Activated CD4-positive, alpha-beta T cell treated with anti-CD3 and anti-CD28 coated beads for 24 hours (primary cell): Measurements from ENCODE around the gene PHACTR3.

Experiments used
- DNase-seq, 2 donors: peaks; one replicate each; pipeline ENCODE4 v3.0.0-alpha.2; 2020; ENCODE audit warnings: low read depth in 2 of 2

The PHACTR3 gene

DNA sequence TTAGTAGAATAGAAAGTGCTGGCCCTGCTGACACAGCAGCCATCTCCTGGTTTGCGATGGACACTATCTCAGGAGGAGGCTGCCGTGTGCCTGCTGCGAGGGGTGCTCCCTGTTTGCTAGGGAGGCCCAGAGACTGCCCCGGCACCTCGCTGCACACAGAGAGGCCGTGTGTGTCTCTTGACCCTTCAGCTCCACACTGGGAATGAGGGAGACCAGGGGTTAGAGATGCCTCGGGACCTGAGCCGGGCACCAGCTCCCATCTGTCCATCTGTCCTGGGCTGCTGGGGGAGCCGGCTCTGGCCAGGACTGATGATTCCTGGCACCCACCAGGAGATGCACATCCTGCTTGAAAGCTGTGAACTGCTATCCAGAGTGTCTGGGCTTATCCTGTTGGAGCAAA lies 18.2 kb downstream of the PHACTR3 start:
- no peak for DNase-seq

DNA sequence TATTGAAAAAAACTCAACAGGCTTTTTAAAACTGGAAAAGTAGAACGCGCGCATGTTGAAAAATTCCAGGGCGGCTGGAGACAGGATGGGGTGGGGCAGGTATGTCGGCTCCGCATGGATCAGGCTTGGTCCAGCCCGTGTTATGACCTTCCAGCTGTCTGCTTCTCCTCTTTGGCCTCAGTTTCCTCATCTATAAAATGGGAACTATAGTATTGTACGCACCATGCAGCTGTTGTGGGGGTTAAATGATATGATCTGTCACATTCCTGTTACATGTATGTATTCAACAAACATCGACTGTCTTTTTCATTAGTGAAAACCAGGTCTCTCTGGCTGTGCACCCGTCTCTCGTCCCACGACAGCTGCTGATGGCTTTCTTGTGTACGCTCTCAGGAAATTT lies 18.8 kb downstream of the PHACTR3 start:
- no peak for DNase-seq

DNA sequence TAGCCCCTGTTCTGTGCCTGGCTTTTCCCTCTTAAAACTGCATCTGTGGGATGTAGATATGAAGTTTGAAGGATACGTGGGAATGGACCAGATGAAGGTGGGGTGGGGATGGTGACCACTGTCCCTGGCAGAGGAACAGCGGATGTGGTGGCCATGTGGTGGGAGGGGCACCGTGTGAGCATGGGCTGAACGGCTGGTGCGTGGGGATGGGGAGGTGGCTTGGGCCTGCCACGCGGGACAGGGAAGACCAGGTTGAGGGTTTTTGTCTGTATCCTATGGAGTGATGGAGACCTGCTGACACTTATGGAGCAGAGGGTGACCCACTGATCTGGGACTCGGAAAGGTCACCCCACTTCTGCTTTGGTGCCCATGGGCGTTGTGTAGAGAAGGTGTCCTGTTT lies 19.2 kb downstream of the PHACTR3 start:
- DNase-seq, result no peak

- no peak for DNase-seq
Measured at GRCh38 chr20:59624401-59624800, 20.1 kb downstream of the PHACTR3 start.

DNA sequence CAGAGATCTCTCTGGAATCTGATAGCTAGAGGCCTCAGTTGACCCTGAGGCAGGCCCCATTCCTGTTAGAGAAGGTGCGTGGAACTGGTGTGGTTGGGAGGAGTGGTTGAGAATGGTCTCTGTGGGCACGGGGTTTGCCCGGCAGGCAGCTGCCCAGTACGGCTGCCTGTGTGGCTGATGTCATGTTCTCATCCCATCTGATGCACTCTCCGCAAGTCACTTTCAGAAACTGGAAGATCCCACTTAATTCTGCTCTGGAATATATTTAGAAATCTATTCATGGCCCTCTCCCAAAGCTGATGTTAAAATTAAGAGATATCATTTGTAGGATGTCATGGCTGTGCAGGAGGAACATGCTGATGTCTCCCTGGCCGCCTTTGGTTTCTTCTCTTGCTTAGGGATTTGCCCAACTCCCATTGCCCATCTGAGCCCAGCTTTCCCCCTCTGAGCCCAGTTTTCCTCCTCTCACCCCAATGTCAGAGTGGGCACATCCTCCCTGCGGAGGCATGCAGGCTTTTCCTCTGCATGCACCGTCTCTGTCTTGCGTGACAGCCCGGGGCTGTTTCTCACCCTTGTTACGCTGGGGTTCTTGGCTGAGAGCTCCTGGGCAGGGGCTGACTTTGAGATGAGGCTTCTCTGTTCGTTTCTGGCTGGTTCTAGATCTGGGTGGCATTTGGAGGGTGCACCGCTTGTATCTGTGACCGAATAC lies 21.0 kb downstream of the PHACTR3 start:
- DNase-seq, result no peak

GRCh38 chr20:59627298-59627697 lies 23.0 kb downstream of the PHACTR3 start:
- DNase-seq, result no peak

GRCh38 chr20:59628171-59628570 lies 23.8 kb downstream of the PHACTR3 start:
- no peak for DNase-seq

DNA sequence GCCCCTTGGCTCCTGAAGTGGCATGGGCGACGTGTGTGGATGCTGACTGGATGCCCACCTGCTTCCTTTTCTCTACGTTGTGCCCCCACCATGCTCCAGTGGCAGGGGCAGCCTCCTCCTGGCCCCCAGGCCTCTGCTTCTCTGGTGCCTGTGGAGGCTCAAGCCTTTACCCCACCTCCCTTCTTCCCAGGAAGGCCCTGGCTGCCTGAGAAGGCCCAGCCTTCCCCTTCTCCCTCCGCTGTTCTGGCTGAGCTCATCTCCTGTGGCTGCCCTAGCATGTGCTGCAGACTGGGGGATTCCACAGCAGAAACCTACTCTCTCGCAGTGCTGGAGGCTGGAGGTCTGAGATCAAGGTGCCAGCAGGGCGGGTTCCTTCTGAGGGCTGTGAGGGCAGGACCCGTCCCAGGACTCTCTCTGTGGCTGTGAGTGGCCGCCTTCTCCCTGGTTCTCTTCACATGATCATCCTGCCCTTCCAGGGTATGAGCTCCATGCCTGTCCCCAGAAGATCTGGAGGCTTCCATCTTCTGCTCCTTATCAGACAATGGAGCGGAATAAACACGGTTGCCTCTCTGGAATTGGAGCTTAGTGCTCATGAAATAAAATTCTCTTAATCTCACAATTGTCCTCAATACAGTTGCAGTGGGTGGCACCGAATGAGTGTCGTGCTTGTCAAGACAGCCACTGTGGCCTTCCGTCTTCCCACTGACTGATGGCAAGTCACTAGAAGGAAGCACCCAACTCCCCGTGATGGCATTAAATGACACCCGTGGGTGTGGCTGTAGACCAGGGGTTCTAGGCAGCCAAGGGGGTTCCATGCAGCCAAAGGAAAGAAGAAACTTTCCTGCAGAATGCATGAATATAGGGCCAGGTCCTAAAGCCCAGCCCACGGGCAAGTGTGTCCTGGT lies 25.1 kb downstream of the PHACTR3 start:
- no peak for DNase-seq

DNA sequence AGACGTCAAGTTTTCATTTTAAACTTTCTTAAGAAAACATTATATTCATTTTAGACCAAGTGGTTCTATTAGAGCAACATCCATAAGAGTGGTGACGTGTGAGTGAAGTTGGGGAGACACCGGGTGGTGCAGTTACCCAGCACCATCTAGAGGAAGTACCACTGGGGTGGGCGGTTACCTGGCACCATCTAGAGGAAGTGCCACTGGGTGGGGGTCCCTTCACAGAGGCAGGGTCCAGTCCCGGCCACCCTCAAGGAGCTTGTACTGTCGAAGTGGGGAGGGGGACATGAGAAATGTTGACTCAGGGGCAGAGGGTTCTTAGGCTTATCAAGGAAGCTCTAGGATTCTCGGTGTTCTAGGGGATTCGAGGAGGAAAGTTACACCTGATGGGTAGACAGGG lies 26.2 kb downstream of the PHACTR3 start:
- no peak for DNase-seq

DNA sequence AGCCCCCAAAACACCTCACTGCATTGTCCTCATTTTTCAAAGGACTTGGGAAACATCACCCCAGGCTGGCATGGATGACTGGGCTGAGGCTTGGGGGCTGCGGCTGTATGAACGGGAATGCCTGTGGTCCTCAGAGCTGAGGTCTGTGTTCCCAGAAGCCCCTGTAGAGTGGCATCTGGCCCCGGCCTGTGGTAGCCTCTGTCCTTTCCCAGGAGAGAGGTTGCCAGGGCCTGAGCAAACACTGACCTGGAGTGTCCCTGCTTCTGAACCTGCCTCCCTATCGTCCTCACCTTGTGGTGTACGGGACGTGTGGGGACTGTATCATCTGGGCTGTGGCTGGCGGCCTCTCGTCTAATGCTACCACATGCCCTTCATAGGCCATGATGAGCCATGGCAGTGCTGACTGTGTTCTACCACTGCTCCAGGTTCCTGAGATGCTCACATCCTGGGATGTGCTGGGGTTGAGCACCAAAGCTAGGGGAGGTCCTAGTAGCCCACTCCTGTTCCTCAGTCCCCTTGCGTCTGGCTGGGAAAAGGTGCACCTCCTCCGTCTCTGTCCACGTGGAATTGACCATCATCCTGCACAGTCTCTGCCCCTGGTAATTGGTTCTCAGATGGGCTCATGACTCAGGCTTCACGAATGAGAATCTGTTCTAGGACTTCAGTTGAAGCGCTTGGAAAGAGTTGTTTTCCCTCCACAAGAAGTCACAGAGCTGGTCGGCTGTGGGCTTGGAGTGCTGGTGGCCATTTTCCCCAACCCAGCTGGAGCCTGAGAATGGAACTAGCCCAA lies 27.6 kb downstream of the PHACTR3 start:
- DNase-seq, result no peak

DNA sequence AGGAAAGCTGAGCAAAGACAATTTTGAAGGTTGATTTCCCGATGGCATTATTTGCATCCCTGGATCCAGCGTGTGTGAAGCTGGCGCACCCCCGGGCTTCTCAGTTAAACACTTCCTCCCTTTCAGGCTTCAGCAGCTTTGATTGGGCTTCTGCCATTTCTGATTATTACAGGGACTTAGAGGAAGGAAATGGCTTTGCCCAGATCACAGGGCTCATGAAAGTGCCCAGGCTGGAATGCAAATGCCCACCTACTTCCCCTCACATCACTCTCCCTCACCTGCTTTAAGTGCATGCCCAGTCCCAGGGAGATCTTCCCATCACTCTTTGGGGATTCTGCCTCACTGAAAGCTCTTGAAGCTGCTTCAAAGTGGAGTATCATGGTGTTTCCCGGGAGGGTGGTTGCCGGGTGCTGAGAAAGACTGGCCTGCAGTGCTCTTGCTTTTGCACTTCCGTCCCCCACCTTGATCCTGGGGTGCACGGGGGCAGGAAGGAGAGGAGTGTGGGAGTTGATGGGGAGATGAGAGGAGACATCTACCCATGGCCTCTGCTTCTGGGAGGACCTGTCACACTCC lies 28.3 kb downstream of the PHACTR3 start:
- no peak for DNase-seq

GRCh38 chr20:59633656-59634251 lies 29.4 kb downstream of the PHACTR3 start:
- no peak for DNase-seq

DNA sequence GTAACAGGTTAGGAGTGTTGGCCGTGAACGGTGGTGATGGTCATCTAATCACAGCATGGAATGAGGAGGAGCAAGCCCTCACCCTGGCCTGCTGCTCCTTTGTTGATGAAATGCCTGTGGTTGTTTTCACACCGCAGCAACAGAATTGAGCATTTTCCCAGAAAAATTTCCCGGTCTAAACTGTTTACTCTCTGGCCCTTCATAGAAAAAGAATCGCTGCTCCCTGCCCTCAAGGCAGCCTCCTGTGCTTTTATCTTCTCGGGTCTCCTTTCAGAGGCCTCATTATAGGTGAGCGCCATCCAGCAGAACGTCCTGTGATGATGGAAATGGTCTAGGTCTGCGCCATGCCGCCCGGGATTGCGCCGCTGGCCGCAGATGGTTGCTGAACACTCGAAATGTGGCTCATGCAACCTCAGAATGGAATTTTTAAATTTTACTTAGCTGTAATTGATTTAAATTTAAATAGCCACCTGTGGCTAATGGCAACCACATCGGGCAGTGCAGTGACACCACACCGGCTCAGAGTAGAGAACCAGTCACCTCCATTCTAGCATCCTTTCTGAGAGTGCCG lies 30.2 kb downstream of the PHACTR3 start:
- DNase-seq, result no peak

GRCh38 chr20:59636766-59637370 lies 32.5 kb downstream of the PHACTR3 start:
- no peak for DNase-seq

GRCh38 chr20:59640267-59640666 lies 35.9 kb downstream of the PHACTR3 start:
- DNase-seq, result no peak

GRCh38 chr20:59643615-59644061 lies 39.3 kb downstream of the PHACTR3 start:
- no peak for DNase-seq

DNA sequence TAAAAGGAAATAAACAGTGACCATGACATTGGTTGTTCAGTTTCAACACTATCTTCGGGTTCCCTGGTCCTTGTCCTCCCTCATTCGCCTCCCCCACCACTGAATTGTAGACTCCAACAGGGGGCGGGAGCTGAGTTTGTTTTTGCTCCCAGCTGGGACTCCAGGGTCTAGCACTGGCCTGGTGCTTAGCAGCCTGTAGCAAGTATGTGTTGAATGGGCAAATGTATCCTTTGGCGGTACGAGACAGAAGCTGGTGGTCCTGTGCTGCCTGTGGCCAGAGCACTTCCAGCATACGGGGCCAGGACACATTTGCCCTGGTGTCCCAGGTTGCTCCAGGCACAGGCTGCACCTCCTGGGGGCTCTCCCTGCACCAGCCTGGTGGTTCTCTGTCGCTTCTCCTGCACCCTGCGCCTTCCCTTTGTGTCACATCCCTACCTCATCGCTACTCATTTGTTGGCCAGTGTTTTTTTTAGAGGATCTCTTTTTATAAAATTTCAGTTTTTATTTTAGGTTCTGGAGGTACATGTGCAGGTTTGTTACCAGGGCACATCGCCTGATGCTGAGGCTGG lies 40.1 kb downstream of the PHACTR3 start:
- DNase-seq, result no peak

DNA sequence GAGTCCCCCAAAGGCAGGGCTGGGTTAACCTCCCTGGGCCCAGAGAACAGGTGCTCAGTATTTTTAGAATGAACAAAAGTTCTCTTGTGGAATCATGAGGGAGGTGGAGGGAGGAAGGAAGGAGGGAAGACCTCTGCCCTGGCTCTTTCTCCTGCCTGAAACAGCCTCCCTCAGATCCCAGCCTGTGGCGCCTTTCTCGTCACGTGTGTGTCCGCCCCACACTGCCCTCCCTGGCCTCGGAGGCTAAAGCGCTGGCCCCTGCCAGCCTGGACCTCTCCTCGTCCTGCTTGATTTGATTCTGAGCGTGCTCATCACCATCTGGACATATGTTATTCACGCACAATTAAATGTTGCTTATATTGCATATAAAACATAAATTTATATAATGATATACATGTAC lies 40.9 kb downstream of the PHACTR3 start:
- no peak for DNase-seq

DNA sequence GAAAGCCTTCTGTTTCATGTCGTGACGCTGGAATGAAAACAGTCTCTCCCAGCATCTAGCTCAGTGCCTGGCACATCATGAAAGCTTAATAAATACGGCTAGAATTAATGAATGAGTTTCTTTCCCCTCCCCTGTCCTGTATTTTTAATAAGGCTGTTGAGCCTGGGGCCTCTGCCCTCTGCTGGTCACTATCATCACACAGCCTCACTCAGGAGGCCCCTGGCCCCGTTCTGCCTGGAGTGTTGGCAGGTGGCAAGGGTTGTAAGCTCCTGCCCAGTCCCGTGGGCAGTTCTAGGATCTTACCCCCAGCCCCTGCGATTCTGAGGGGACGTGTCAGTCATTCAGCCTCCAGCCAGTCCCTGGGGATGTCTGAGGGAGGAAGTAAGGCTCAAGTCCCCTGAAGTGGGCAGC lies 41.4 kb downstream of the PHACTR3 start:
- no peak for DNase-seq

- DNase-seq, result no peak
Measured at GRCh38 chr20:59646487-59646886, 42.1 kb downstream of the PHACTR3 start.
